GM18526 (cell line): ENCODE measurements around the gene RNF144A.

Experiments
- POLR2A ChIP-seq: IDR thresholded peaks from 3 replicates; pipeline ENCODE4 v1.6.1; 2011; ENCODE audit not compliant: insufficient read length; ENCODE audit errors: extremely low read depth

RNF144A gene

GRCh38 chr2:7033136-7033960 lies 116.1 kb downstream of the RNF144A start:
- no peak for TF ChIP-seq POLR2A

- TF ChIP-seq POLR2A = no peak
These were observed 117.1 kb downstream of the RNF144A start for GRCh38 chr2:7034303-7034702.

- TF ChIP-seq POLR2A = no peak
These were observed 118.7 kb downstream of the RNF144A start for GRCh38 chr2:7035884-7036283.

DNA sequence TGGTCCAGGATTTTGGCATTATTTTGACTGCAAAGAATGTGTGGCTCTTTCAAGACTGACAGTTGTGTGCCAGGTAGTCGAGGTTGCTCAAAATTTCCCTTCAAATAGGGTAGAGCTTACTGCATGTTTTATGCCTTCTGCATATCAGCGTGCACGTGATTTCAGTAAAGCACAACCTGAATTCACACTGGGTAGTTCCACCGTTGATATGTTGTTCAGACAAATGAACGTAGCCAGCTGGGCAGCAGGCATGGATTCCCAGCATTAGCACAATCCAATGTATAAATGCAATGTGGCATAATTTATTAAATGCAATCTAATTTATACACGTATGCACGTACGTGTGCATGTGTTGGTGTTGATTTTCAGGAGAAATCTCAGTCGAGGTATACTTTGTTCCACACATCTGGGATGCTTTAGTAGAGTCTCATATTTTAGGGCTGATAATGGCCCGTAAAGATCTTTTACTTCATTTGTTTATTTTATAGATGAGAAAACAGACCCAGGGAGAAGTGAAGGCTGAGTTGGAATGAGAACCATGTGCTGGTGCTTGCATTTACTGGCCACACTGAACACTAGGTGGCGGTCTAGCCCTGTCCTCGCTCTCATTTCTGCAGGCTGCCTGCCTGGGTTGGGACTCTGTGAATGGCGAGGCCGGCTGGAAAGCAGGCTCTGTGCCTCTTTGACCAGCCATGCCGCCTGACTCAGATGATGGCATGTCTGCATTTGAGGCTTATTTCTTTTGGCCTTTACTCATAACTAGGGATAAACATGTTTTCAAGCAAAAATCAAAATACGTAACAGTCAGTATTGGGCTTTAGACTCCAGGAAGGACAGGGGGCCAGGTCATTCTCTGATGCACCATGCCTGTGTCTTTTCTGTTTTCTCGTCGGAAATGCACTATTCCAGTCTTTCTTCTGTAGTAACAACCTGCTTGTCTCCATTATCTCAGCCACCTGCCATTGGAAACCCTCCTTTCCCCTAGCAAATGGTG lies 120.4 kb downstream of the RNF144A start:
- TF ChIP-seq POLR2A = no peak

DNA sequence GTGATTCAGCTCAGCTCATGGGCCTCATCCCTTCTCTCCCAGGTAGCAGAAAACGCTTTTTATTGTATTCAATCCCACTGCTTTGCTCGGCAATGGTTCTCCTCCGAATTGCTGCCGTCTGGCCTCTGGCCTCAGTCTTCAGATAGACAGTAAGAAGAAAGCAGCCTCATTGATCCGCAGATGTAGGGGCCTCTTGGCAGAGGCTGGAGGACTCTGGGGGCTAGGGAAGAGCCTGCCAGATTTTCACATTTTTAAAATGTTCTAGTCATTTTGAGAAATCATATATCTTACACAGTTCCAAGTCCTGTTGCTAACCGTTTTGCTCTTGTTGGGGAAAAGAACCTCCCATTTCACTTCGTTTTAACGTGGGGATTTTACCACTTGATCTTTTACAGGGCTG lies 123.3 kb downstream of the RNF144A start:
- no peak for TF ChIP-seq POLR2A

GRCh38 chr2:7041421-7041820 lies 124.2 kb downstream of the RNF144A start:
- no peak for TF ChIP-seq POLR2A

- no peak for TF ChIP-seq POLR2A
These were observed 126.5 kb downstream of the RNF144A start for GRCh38 chr2:7043690-7044089.

GRCh38 chr2:7044253-7045250 lies 127.3 kb downstream of the RNF144A start:
- no peak for TF ChIP-seq POLR2A

DNA sequence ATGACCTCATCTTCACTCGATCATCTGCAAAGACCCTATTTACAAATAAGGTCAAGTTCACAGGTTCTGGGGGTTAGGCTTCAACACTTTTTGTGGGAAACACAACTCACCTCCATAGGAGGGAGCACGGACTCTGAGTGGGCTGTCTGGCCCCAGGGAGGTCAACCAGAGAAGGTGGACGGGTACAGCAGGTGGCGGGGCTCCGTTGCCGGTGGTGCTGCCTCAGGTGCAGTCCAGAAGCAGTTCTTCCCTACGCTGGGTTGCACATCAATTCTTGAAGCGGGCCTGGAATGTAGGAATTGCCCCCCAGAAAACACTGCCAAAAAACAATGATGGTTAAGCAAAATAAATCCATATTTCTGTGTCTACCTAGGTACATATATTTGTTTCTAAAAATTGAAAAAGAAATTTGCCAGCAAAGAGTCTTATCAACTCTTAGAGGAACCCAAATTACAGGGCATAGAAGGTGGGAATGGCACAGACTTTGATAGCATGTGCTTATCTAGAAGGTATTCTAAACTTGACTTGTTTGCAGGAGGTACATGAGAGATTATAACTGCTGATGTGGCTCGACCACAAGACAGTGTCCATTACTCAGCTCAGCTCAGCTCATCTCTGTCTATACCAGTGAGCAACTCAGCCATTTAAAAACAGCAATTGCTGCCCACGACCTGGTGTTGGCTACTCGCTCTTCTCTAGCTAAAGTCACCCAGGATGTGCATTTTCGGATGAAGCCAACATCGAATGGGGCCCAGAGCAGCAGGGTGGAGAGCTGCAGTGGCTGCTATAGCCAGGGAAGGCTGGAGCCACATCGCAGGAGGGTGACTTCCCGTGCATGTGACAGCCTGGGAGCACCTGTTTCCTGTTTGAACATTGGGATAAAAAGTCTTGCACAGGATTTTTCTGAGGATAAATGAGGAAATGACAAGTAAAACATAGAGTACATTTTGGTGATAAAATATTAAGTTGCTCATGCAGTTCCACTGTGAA lies 128.7 kb downstream of the RNF144A start:
- no peak for TF ChIP-seq POLR2A

DNA sequence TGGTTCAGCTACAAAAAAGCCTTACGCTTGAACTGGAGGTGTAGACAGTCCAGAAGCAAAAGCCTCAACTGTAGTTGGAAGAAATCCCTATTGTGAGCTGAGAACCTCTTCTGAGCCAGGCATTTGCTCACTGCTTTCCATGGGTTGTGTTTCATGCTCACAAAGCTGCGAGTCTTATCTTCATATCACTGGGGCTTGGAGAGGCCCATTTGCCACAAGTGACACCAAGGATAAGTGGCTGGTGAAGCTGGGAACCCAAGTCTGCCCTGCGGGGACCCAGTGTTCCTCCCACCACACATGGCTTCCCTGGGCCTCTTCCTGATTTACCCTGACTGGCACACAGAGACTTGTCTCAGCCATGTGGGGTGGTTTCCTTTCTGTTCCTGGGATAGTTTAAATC lies 130.4 kb downstream of the RNF144A start:
- TF ChIP-seq POLR2A = no peak

GRCh38 chr2:7048762-7049294 lies 131.6 kb downstream of the RNF144A start:
- no peak for TF ChIP-seq POLR2A

DNA sequence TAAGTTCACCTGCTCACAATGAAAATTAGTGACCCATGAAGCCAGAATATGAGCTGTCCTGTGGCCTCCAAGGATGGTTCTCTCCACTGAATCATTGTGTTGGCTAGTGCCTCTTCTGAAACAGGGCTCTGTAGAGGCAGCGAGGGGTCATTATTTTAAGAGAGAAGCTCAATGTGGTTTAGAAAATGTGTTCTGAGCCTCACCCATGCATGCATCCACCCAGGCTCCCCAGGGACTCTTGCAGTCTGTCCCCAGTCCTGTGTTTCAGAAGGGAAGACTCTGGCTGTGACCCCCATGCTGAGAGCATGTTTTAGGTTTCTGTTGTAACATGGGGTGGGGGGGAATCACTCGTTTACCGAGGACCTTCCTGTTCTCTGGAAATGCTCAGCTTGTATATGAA lies 135.2 kb downstream of the RNF144A start:
- no peak for TF ChIP-seq POLR2A

DNA sequence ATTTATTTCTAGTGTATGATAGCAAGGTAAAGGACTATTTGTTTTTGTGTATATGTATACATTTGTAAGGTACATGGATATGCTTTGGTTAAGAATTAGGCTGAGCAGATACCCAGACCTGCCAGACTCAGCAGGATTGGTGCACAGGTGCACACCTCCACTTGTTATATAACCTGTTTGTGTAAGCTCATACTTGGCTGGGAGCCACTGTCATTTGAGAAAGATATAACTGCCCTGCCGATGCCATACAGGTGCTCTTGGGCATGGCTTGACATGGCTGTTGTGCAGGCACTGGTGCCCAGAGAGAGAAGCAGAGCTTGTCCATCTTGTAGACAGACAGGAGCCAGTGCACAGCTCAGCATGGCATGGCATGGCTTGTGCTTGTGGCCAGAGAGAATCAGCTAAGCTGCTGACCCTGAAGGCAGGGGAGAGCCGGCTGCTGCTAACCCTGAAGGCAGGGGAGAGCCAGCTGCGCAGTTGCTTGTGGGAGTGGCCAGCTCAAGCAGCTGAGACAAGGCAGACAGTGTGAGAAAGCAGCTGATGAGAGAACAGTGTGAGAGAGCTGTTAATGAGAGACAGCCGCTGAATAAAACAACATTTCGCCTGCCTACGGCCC lies 136.5 kb downstream of the RNF144A start:
- no peak for TF ChIP-seq POLR2A
